ENCODE measurements around the gene NRARP.

Gene NRARP

DNA sequence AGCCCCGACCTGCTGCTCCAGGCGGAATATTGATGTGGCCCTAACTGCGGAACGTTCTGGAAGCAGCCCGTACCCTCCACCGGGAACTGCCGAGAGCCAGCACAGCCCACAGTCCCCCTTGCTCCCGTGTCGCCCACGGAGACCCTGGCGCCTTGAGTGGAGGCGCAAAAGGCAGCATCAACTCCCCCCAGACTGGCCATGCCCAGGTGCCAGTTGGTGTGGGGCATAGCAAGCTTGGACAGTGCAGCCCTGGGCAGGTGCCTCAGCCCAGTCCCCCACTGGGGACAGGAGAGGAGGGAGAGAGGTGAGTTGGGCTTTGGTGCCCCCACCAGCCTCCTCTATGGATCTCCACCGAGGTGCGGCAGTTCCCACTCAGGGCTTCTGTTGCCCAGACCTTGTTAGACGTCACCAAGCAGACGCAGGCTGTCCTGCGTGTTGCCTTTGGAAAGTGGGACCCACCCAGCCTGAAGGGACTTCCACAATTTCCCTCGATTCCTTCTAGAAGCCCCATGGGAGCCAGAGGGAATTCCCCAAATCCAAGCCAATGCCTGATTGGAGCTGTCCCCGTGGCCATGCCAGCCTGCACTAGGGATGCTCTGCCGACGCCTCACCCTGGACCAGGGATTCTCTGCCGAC, 19.8 kb upstream of the NRARP start:
- DNase-seq (ENCODE audit: low spot score), result peak; percentile 7

DNA sequence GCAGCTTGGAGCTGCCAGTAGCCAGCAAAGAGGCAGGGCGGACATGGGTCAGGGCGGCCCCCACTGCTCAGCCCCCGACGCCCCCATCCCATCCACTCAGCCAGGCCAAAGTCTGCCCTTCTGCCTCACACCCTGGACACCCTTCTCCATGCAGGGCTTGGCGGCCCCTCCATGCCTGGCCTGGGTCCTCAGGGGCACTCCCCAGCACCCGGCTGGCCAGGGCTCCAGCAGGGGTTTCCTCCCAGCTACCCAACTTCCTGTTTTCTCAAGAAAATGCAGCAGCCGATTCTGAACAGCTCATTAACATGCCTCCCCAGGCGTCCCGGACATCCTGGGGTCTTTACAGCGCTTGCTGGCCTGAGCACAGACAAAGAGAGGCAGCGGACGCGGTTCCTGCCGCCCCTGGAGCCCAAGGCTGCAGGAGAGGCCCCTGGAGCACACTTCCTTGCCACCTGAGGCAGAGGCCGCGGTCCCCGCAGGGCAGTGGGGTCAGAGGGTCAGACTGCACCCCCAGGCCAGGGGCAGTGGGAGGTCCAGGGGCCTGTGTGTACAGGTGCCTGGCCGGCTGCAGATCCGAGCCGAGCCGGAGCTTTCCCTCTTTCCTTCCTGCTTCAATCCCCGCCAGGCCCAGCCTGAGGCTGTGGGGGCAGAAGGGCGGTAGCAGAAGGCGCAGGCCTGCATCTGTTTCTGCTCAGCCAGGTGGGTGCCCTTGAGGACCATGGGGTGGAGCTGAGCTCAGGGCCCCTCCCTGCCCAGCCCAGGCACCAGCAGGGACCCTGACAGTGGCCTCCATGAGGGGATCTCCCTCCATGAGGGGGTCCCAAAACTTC, 18.7 kb upstream of the NRARP start:
- peak; percentile 57 for DNase-seq (ENCODE audit: low spot score)

DNA sequence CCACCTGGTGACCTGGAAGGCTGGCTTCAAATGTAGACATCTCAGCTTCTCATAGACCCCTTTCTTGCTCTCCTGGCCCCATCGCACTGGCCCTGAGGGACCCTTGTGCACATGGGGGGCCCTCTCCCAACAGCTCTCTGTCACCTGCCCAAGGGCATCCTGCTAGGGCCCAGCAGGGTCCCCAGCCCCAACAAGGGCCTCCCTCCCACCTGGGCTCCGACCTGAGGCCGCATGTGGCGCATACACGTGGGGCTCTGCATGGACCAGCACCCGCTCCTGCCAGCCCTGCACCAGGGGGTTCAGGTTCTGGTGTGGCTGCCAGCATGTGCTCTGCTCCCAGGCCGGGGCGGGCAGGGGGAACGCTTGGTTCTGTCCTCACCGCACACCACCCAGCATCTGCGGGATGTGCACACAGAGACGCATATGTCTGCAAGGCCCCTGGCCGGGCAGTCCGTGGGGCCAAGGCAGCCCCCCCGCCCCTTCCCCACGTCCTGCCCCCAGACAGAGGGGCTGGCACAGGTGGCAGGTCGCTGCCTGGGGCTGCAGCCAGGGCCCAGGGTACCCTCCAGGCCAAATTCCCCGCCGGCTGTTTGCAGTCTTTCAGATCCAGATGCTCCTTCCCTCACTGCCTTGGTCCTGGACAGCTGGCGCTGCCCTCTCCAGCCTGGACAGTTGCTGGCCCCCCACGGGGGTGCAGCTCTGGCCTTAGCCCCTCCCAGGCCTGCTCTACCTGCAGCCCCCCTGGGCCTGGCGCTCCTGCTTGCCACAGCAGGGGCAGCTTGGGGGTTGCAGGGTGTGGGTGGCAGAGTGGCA, 17.9 kb upstream of the NRARP start:
- DNase-seq (ENCODE audit: low spot score), result peak; percentile 6

DNA sequence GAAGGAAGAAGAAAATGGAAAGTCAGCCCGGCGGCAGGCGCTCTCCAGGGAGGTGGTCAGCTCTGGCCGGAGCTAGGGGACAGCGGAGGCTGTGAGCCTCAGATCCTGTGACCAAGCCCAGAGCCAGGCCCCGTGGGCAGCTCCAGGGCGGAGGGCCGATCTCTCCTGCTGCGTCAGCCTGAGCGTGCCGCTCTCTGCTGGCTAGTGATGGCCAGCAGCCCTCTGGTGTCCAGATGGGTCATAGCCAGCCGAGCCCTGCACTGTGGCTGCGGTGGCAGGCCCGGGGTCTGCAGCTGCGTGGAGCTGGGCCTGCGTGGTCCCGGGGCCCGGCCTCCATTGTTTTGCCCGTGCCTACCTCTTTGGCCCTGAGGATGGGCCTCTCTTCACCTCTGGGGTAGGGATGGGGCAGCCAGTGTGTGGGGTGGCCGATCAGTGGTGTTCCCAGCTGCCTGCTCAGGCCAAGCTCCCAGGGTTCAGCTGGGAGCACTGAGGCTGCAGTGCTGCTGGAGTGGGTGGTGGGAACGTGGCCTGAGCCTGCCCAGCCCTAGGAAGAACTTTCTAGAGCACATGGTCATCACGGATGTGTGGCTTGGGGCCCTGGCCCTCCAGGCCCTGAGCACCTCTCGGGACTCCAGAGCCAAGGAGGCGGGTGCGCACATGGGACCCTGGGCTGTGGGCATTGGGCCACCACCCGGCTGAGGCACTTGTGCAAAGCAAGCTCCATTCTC, 17.1 kb upstream of the NRARP start:
- DNase-seq (ENCODE audit: low spot score), result peak; percentile 81

DNA sequence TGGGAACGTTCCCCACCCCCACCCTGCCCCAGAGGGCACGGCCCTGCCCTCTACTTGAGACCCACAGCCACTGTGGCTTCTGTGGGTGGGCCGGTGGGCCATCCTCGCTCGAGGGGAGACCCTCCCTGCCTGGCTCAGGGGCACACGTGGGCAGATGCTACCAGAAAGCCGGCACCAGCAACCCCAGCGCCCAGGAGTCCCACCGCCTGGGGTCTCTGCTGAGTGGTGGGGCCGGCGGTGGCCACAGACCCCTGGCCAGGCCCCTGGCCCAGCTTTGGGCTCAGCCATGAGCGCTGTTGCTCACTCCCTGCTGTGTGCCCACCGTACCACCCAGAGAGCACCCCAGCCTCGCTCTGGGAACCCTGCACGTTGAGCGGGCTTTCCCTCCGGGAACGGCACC, 16.5 kb upstream of the NRARP start:
- peak; percentile 7 for DNase-seq (ENCODE audit: low spot score)

DNA sequence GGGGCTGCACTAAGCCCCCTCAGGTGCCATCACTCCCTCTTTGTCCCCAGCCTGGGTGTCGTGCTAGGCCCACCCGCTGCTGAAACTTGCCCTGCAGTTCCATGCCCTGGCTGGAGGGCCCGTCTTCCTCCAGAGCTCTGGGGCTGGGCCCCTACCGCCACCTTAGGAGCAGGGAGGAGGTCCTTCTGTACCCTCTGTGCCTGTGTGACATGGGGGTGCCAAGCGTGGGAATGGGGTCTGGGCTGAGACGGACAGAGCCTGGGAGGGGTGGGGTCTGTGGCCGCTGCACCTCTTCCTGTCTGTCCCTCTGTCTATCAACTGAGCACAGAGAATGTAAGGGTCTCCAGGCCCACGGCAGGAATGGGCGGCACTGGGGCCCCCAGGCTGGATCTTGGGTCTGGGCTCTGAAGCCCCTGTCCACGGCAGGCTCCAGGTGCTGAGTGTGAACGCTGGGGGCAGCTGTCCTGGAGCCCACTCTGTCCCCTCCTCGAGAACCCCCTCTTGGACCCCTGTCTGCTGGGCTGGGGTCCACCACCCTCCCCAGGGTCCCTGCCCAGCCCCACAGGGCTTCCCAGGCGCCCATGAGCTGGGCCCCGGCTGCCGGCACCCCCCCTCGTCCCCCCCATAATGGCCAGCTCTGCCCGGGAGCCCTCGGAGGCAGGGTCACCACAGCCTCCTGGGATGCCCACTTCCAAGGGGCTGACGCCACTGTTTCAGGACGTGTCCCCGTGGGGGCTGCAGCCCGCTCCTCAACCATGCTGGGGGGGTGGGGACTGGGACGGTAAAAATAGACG, 15.8 kb upstream of the NRARP start:
- DNase-seq (ENCODE audit: low spot score), result peak; percentile 4

DNA sequence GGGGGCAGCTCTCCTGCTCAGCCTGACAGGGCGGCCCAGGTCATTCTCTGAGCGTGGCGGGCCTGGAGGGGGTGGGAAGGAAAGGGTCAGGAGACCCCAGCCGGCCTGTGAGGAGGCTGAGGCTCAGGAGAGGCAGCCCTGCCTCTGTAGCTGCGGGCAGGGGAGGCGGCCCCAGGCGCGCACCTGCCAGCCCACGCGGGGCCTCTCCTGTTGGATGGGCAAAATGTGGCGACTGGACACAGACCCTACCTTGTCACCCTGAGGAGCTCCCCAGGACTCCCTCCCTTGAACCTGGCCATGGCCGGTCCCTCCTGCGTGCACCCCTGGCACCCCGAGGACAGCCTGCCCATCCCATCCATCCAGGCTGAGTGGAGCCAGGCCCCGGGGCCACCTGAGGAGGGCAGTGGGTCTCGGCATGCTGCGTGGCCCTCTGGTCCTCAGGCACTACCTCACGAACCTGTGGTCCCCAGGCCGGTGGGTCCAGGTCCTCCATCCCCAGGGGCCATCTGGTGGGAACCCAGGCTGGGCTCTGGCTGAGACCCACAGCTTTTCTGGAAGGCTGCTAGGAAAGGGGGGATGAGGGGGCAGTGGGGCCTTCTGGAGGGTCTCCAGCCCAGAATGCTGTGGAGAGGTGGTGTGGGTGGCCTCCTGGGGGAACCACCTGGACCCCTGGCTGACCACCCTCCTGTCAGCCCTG, 15.1 kb upstream of the NRARP start:
- peak; percentile 17 for DNase-seq (ENCODE audit: low spot score)

DNA sequence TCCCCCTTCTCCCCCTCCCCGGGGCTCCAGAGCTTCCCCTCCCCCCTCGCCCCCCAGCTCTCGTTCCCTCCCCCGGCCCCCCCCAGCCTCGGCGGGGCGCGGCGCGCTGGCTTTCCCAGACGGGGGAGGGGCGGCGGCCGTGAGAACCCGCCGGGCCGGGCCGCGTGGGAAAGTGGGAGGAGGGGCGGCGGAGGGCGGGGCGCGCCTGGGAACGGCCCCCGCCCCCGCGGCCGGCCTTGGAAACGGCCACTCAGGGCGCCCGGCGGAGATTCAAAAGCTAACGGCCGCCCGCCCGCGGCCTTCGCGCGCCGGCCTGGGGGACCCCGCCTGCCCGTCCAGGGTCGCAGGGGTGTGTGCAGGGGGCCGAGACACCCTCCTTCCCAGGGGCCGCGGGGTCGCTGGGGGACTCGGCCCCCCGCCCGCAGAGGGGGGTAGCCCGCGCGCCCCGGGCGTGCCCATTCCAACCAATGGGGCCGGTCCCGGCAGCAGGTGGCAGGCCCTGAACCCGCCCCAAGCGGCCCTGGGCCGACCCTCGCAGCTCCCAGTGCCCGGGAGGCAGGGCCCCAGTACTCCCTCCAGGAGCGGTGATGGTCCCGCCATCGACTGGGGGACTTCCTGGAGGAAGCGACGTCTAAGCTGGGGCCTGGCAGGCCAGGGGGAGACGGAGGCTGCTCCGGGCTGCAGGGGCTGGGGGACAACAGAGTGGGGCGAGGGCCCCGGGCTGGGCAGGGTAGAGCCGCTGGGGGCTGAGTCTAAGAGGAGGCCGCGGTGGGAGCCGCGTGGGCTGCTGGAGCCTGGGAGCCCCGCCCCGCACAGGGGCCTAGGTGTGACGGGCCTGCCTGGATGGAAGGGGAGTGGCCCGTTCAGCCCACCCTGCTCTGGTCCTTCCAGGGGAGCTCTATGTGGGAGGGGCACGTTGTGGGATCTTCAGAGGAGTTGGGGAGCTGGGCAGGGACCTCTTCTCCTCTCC, 14.2 kb upstream of the NRARP start:
- peak; percentile 91 for DNase-seq (ENCODE audit: low spot score)

DNA sequence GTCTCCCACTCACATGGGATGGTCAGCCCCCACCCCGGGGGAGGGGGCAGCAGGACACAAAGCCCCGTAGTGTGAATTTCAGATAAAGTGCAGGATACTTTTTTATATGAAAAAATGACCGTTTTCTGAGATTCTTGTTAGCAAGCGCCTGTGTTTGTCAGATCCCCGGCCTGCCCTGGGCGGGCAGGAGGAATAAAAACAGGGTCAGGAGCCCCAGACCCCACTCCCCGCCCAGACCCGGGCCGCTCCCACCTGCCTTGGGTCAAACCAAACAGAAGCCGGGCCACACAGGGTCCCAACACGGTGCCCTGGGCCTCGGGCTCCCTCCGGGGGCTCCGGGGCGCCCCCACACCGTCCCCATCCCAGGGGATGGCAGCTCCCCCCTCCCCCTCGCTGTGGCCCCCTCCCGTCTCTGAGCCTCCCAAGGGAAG, 13.5 kb upstream of the NRARP start:
- DNase-seq (ENCODE audit: low spot score), result peak; percentile 73

DNA sequence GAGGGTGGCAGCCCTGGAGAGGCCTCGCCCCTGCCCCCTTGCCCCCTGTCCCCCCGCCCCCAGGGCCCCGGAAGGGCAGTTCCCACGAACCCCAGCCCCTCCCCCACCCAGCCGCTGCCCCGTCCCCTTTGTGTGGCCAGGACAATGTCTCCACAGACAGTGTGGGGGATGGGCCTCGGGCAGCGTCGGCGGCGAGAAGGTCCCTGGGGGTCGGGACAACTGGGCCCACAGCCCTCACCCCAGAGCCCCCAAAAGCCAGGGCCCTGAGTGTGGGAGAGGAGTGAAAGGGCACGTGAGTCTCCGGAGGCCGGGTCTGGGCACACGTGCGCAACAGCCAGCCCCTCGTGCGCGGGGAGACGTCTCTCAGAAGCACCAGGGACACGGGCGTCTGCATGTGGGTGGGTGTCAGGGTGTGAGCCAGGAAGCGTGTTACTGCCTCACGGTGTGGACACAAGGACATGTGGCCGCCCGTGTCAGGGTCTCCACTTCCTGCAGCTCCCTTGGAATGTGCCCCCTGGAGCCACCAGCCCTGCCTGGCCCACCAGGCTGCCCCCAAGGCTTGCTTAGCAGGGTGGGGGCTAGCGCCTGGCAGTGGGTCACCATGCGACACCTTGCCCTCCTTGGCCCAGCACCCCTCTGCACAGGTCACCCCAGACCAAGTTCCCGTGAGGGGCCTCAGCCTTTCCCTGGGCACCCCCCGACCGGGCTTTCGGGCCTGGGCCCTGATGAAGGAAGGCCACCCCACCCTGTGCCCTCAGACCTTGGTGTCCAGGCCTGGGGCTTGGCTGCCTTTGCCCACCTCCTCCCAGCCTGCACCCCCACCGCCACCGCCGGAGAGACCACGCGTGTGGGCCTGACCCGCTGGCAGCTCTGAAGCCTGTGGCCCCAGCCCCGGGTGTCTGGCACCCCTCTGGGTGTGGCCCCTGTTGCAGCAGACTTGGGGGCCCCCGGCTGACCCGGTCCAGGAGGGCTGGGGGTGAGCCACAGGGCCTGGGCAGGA, 12.8 kb upstream of the NRARP start:
- peak; percentile 56 for DNase-seq (ENCODE audit: low spot score)

DNA sequence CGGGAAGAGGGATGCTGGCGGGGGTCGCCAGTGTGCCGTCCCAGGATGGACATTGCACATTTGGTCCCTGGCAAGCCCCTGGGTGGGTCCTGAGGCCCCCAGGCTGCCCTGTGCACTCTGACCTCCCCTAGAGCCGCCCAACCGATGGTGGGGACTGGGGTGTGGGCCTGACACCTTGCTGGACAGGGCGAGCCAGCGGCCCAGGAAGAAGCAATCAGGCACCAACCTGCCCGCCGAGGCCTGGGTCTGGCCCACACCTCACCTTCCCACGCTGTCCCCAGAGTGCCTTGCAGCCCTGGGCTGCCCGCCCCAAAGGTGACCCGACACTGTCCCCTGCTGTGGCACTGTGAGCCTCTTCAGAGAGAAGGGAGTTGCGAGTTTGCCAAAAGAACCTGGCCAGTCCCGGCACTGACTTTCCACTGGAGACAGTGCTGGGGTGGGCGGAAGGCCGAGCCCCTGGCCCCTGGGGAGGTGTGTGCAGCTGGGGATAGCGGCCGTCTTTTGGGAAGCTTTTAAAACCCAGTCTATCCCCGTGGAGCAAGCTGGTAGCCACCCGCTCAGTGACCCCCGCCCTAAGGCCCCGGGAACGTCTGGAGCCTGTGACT, 12.0 kb upstream of the NRARP start:
- peak; percentile 25 for DNase-seq (ENCODE audit: low spot score)

DNA sequence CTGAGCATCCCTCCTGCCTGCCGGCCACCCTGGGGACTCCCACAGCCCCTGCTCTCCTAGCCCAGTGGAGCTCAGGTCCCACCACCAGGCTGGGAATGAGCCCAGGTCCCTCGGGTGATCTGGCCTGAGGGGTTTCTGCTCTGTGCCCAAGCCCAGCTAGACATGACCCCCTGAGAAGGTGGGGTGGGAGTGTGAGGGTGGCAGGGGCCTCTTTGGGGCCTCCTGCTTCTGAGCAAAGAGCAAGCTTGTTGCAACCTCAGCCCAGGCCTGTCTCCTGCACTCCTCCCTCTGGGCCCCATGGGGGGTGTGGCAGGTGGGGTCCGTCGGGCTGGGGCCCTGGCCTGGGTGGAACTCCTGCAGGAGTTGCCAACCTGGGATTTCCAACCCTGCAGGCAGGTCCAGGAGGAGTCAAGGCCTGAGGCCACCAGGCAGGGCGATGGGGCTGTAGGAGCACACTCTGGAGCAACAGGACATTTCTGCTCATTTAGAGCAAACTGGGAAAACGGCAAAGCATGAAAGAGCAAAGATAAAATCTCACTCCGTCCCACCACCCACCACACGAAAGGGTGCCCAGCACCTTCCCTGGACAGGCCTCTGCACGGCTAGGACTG, 11.4 kb upstream of the NRARP start:
- peak; percentile 5 for DNase-seq (ENCODE audit: low spot score)

DNA sequence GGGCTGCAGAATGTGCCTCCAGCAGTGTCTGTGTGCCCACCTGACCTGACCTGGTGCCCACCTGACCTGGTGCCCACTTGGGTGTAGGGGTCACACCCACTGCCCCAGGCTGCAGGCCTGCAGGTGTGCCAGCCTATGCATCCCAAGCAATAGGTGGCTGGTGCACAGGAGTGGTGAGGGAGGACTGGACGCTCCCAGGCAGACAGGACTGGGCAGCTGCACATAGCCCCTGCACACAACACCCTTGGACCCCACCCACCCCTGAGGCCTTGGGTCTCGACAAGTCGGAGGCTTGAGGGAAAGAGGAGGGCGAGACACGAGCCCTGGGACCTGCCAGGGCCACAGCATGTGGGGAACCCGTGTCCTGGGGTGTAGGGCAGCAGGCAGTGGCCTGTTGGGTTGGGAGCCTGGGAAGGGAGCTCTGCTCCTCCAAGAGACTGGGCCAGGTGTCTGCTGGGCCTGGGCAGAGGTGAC, 10.8 kb upstream of the NRARP start:
- peak; percentile 8 for DNase-seq (ENCODE audit: low spot score)

DNA sequence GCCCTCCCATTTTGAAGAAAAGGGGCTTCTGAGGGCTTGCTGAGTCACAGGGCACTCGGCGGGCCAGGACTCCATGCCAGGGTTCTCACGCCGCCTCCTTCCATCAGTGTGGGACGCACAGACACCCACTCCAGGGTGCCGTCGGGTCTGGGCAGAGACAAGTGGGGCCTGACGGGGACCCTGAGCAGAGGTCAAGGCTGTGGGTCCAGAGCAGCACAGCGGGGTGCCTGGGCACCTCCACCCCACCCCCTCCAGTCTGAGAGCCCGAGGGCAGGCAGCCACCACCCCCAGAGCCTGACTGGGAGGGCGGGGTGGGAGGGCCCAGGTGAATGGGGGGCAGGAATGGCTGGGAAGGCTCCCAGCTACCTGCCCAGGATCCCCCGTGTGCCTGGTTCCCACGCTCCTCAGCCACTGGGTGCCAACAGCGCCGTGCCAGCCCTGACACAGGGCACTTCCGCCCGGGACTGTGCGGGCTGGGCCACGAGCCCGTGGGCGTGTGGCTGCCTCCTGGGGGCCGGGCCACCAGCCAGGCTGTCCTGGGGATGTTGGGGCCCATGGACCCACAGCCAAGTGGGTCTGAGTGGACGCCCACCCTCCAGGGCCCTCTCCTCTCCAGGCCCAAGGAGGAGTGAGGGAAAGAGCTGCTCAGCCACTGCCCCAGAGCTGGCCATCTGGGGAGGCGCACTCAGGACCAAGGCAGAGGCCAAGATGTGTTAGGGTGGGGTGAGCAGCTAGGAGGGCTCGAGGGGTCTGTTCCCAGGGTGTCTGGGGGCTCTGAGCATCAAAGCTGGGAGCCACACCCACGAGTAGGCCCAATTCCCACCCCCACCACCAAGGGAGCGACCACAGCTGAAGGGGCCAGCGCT, 10.1 kb upstream of the NRARP start:
- peak; percentile 35 for DNase-seq (ENCODE audit: low spot score)

DNA sequence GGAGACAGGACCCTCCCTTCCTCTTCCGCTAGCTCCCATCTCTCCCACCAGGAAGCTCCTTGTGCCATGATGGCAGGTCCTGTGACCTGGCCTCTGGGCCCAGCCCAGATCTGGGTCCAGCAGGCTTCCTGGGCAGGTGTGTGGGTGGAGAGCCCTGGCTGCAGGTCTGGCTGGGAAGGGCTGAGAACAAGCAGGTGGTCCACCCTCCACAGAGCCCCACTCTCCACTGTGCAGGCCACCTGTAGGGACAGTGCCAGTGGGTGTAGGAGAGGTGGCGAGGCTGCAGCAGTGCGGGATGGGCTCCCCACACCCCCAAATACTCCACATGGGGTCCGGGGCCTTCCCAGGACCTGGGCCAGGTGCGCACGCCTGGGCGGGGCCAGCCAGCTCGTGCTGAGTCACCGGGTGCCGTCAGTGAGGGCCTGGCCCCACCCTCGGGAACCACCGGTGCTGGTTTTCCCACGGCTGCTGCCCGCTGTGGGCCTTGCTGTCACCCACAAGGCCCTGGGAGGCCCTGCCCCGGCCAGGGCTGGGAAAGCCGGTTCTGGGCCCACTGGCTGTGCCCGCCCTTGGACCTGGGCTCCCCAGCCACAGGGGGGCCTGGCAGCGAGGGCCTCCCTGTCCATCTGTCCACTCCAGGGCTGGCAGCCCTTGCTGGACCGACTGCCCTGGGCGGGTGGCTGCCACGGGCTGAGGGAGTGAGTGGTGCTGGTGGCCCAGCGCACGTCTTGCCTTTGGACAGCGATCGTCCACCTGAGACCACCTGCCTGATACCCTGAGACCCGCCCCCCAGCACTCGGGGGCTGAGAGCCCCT, 9.3 kb upstream of the NRARP start:
- DNase-seq (ENCODE audit: low spot score), result peak; percentile 55

Measured in iPS-NIHi11 (cell line).